Ovary (tissue), 9 donors: ENCODE data around the gene ENOSF1. TPM values are rescaled to one million over a fixed set of nuclear protein-coding genes. Genes with fewer than 3 reads are reported as not detected.

Source experiments
- DNase-seq, 5 donors: peaks; one replicate each; pipeline ENCODE4 v3.0.0-alpha.2; 2019 to 2020
- H3K27ac ChIP-seq, 2 donors: fragments of 200-600 bp; one replicate each; pipeline versions ENCODE4 v1.5.1 to v1.8.0; 2019 to 2022
- H3K27me3 ChIP-seq: fragments of 200-600 bp; one replicate; pipeline ENCODE4 v1.8.0; 2022
- H3K36me3 ChIP-seq: fragments of 200-600 bp; sonication (generic); one replicate; pipeline ENCODE4 v1.5.1; 2019
- H3K4me1 ChIP-seq: one replicate; pipeline ENCODE4 v1.8.1; 2013; ENCODE audit warnings: mild to moderate bottlenecking, moderate library complexity; ENCODE audit not compliant: insufficient read depth
- H3K4me3 ChIP-seq: fragments of 200-600 bp; sonication (generic); one replicate; pipeline ENCODE4 v1.5.1; 2017
- H3K9me3 ChIP-seq, 2 donors: fragments of 200-600 bp in 1 of 2; sonication (generic) in 1 of 2; one replicate each; pipeline versions ENCODE4 v1.5.1 to v1.8.1; 2013 to 2019; ENCODE audit warnings: mild to moderate bottlenecking in 1 of 2, moderate library complexity in 1 of 2
- CTCF ChIP-seq, 3 donors: fragments of 450-650 bp in 2 of 3; fragments of 200-600 bp in 1 of 3; IDR thresholded peaks; one replicate each; pipeline versions ENCODE4 v1.5.1 to v1.8.0; 2016 to 2022; ENCODE audit warnings: antibody characterized with exemption in 3 of 3, mild to moderate bottlenecking in 1 of 3
- EP300 ChIP-seq: sonication (generic); formaldehyde crosslinking; IDR thresholded peaks from one replicate; pipeline ENCODE4 v1.6.1; 2017; ENCODE audit warnings: antibody characterized with exemption
- POLR2A ChIP-seq: fragments of 450-650 bp; IDR thresholded peaks from one replicate; pipeline ENCODE4 v1.6.1; 2017; ENCODE audit warnings: antibody characterized with exemption, mild to moderate bottlenecking, moderate library complexity
- WGBS, 3 donors: extraction: QIAGEN DNeasy Blood & Tissue Kit in 1 of 3; methylation state at CpG; one replicate each; pipeline versions ENCODE4 v1.1.5 to v1.1.7; 2013 to 2017; 5-methylcytosine and 5-hydroxymethylcytosine counted together
- intact Hi-C, 4 donors: fragments of 100-400 bp; cut with DNase I; formaldehyde crosslinking; loops; one replicate each; pipeline versions ENCODE4 v1.11.0 to v1.15.1; 2022 to 2023
- polyA plus RNA-seq, 2 donors: library from polyadenylated mRNA; stranded (reverse); fragments of 200-250 nt in 1 of 2; fragments of 350-450 nt in 1 of 2; fragmentation: Illumina TruSeq in 1 of 2; extraction: RNeasy Lipid Tissue Mini Kit (QIAGEN cat#74804) in 1 of 2; gene quantifications; one replicate each; pipeline ENCODE4 v1.2.3, GENCODE V29; 2013 to 2014
- total RNA-seq, 7 donors: library from RNA; depleted of rRNA in 2 of 7; stranded (reverse); fragments of >200 nt in 2 of 7; fragmentation: NEBNext Ultra II Directional in 3 of 7; extraction: Animal tissue kit (Norgen Biotek cat#: 25700) in 3 of 7; gene quantifications; one replicate each; pipeline versions ENCODE4 v1.1.0 to v1.2.4, GENCODE V29; 2016 to 2023
- donor health status: DM: no; HTN: no; CAD: no; lungs with moderate emphysema.
- donor health status: DM: no; HTN: no; CAD: no.
- donor health status: Bipolar disorder and iron deficiency.
- donor health status: DM: yes; HTN: yes; CAD: no.
- donor health status: DM: no; HTN: no; CAD: no.
- donor health status: DM: yes; HTN: yes; CAD: no.

Gene ENOSF1
- total and polyA plus RNA-seq, 9 donors: 29.2 to 94.9 (median 53.0) TPM

DNA sequence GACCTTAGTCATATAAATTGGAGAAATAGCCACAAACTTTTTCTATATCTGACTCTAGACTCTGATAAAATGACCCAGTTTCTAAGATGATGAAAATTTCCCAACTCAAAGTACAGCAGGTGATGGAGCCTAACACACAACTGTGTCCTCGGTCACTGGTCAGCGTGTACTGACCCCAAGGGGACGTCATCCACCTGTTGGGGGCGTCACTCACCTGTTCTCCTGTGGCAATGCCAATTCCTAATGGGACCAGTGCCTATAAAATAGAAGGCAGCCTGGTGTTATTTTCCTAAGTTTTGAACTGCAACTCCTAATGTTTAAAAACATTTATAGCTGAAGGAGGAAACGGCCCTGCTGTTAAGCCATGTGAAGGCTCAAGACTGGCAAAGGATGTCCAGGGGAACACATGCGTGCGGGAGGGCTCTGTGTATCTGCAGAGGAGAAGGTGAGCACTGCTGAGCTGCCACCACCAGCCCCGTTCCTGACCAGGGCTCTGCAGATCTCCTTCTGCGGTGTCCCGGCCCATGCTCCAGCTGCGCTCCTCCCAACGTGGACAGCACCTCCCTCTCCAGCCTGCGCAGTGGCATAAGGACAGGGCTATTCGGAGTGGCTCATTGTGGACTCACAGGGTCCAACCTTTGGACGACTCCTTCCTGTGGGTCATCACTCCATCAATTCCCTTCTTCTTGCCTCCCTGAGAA, 33.8 kb downstream of the ENOSF1 start:
- WGBS, 3 donors: 85 to 90% (median 85%) methylated on average over 15 of the region's 15 CpGs
- intact Hi-C loops: no loop called here
- Histone ChIP-seq H3K9me3 (no peaks in the 10 kb centered on the region), H3K4me1 (no peaks in the 10 kb centered on the region), H3K27me3 (no peaks in the 10 kb centered on the region), H3K27ac (no peak overlapping the region), H3K4me3 (no peak overlapping the region), H3K36me3 (no peaks in the 10 kb centered on the region)
- TF ChIP-seq POLR2A (no peak), EP300 (no peak), CTCF (IDR thresholded peaks at IDR 0.05) (no peak)
- no peak for DNase-seq

DNA sequence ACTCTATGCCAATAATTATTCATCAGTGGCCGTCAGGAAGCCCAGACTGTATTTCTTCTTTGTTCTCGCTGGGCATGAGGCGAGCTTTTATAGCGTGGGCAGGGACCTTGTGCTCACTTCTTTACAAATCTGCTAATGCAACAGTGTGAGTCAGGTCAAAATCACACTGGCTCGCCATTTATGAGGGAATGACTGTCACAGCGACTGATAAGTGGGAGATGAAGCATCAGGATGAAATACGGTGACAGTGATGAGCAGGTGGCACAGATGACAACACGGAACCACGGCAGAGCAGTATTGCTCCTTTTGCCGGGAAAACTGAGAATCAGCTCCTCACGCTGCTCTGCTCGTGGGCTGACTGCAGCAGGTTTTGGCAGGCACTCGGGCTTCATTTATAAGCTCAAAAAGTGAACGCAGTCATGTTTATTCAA, 34.5 kb downstream of the ENOSF1 start:
- intact Hi-C loops: no loop called here
- Histone ChIP-seq H3K36me3 (no peaks in the 10 kb centered on the region), H3K4me3 (no peak overlapping the region), H3K27me3 (no peaks in the 10 kb centered on the region), H3K9me3 (no peaks in the 10 kb centered on the region), H3K4me1 (no peaks in the 10 kb centered on the region), H3K27ac (no peak overlapping the region)
- TF ChIP-seq POLR2A (no peak), CTCF (IDR thresholded peaks at IDR 0.05) (no peak), EP300 (no peak)
- WGBS, 3 donors: 89 to 94% (median 89%) methylated on average over 14 of the region's 14 CpGs
- DNase-seq: no peak

- no peaks in the 10 kb centered on the region for H3K36me3 ChIP-seq
- 62 to 91% (median 89%) methylated on average over 4 of the region's 4 CpGs for WGBS, 3 donors
- intact Hi-C loops: no loop called here
These were observed 35.3 kb downstream of the ENOSF1 start for GRCh38 chr18:677145-677544.

GRCh38 chr18:676736-677135, 35.7 kb downstream of the ENOSF1 start:
- Histone ChIP-seq H3K27me3 (no peaks in the 10 kb centered on the region), H3K9me3 (no peaks in the 10 kb centered on the region), H3K4me1 (no peaks in the 10 kb centered on the region), H3K27ac (no peak overlapping the region), H3K4me3 (no peak overlapping the region), H3K36me3 (no peaks in the 10 kb centered on the region)
- TF ChIP-seq CTCF (IDR thresholded peaks at IDR 0.05) (no peak), EP300 (no peak), POLR2A (no peak)
- no peak for DNase-seq
- intact Hi-C loops: no loop called here
- 88 to 92% (median 92%) methylated on average over 3 of the region's 3 CpGs for WGBS, 3 donors

More at GRCh38 chr18:677145-677544, 35.3 kb downstream of the ENOSF1 start:
- Histone ChIP-seq H3K4me1 (no peaks in the 10 kb centered on the region), H3K27me3 (no peaks in the 10 kb centered on the region), H3K27ac (no peak overlapping the region), H3K4me3 (no peak overlapping the region), H3K9me3 (no peaks in the 10 kb centered on the region)
- TF ChIP-seq POLR2A: no peak
- TF ChIP-seq EP300: no peak
- TF ChIP-seq CTCF (IDR thresholded peaks at IDR 0.05): no peak
- DNase-seq: no peak
